Measurements from ENCODE around the gene CYB5R2.

The CYB5R2 gene

DNA sequence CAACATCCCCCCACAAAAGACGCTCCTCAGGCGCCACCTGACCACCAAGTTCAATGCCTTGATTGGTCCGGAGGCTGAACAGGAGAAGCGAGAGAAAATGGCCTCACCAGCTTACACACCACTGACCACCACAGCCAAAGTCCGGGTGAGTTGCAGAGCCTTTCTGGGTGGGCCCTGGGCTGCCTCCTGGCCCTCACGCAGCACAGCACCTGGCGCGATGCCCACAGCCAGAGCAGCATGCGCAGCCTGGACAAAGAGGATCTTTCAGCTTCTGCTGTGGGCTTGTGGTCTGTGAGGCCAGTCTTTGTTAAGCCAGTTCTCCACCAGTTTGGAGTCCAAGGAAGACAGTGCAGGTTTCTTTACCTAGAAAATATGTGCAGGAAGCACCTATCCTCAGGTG, 21.6 kb downstream of the CYB5R2 start:
- H3K9ac ChIP-seq (ENCODE audit: low read length) = no peak overlapping the region
- H3K4me1 ChIP-seq (ENCODE audit: control insufficient read depth, insufficient read depth, low read length) = no peaks in the 10 kb centered on the region
- no peaks in the 10 kb centered on the region for H3K27me3 ChIP-seq (replicated peaks; ENCODE audit: control insufficient read depth, insufficient read depth, low read length)
- H3K36me3 ChIP-seq (ENCODE audit: control insufficient read depth, insufficient read depth, low read length, severe bottlenecking) = peaks cover 69% of the 10 kb centered on the region
- H3K9me3 ChIP-seq (ENCODE audit: control insufficient read depth, low read length) = no peaks in the 10 kb centered on the region
- no peak for DNase-seq (ENCODE audit: low read depth)
- no peak overlapping the region for H3K4me3 ChIP-seq (ENCODE audit: low read length)

DNA sequence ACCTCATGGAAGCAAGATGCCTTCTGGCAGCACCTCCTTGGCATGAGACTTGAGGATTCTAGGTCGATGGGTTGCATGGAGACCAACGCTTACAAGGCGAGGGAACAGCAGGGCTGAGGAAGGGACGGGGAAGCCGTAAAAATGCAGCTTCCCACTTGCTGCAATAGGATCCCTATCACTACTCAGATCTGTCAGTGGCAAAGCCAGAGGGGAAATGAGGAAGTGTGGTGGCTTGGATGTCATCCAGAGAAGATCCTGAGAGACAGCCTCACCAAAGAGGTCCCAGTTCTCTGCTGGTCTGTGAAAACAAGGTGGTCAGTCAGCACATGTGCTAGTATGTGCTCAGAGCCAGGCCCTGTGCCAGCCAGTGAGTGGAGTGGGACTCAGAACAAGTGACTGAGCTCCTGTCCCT, 22.2 kb downstream of the CYB5R2 start:
- DNase-seq (ENCODE audit: low read depth) = no peak
- Histone ChIP-seq H3K4me1 (ENCODE audit: control insufficient read depth, insufficient read depth, low read length) (no peaks in the 10 kb centered on the region), H3K9ac (ENCODE audit: low read length) (no peak overlapping the region)

DNA sequence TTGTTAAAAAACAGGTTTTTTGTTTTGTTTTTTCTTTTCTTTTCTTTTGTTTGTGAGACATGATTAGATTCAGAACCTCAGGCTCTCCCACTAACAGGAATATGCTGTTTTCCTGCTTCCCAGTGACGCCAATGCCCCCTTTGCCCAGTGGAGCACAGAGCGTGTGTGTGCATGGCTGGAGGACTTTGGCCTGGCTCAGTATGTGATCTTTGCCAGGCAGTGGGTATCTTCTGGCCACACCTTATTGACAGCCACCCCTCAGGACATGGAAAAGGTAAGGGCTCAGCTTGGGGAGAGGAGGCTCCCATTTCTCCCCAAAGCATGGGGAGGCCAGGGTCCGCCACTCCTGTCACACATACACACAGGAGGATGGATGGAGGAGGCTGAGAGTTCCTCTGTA, 25.0 kb downstream of the CYB5R2 start:
- DNase-seq (ENCODE audit: low read depth) = no peak
- H3K27me3 ChIP-seq (replicated peaks; ENCODE audit: control insufficient read depth, insufficient read depth, low read length) = no peaks in the 10 kb centered on the region
- no peak overlapping the region for H3K9ac ChIP-seq (ENCODE audit: low read length)
- H3K4me1 ChIP-seq (ENCODE audit: control insufficient read depth, insufficient read depth, low read length) = no peaks in the 10 kb centered on the region
- H3K4me3 ChIP-seq (ENCODE audit: low read length) = no peak overlapping the region
- peaks cover 49% of the 10 kb centered on the region for H3K36me3 ChIP-seq (ENCODE audit: control insufficient read depth, insufficient read depth, low read length, severe bottlenecking)
- no peaks in the 10 kb centered on the region for H3K9me3 ChIP-seq (ENCODE audit: control insufficient read depth, low read length)

More for the DNA sequence above, 22.2 kb downstream of the CYB5R2 start:
- no peak overlapping the region for H3K4me3 ChIP-seq (ENCODE audit: low read length)
- H3K9me3 ChIP-seq (ENCODE audit: control insufficient read depth, low read length) = no peaks in the 10 kb centered on the region
- H3K36me3 ChIP-seq (ENCODE audit: control insufficient read depth, insufficient read depth, low read length, severe bottlenecking) = peaks cover 69% of the 10 kb centered on the region
- H3K27me3 ChIP-seq (replicated peaks; ENCODE audit: control insufficient read depth, insufficient read depth, low read length) = no peaks in the 10 kb centered on the region

GRCh38 chr11:7646866-7647265, 26.4 kb downstream of the CYB5R2 start:
- H3K36me3 ChIP-seq (ENCODE audit: control insufficient read depth, insufficient read depth, low read length, severe bottlenecking) = peaks cover 49% of the 10 kb centered on the region
- no peak overlapping the region for H3K4me3 ChIP-seq (ENCODE audit: low read length)
- H3K9ac ChIP-seq (ENCODE audit: low read length) = no peak overlapping the region
- H3K9me3 ChIP-seq (ENCODE audit: control insufficient read depth, low read length) = no peaks in the 10 kb centered on the region
- no peaks in the 10 kb centered on the region for H3K27me3 ChIP-seq (replicated peaks; ENCODE audit: control insufficient read depth, insufficient read depth, low read length)
- DNase-seq (ENCODE audit: low read depth) = no peak
- H3K4me1 ChIP-seq (ENCODE audit: control insufficient read depth, insufficient read depth, low read length) = no peaks in the 10 kb centered on the region

DNA sequence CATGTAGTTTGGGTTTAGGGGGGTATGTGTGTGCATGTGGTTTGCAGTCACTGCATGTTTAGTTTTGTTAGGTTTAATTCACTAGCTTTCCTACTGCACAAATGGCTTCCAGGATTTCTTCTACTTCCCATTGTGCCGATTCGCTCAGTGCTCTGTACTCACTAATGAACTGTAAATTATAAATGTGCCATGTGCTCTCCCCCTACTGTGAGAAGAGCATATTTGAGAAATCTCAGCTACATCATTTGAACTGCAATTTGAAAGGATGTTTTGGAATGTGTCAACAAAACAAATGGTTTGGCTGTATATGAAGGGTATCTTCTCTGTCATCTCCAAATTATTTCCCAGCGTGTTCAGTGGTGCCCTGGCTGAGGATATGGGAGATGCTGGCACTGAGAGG, 28.1 kb downstream of the CYB5R2 start:
- Histone ChIP-seq H3K27me3 (replicated peaks; ENCODE audit: control insufficient read depth, insufficient read depth, low read length) (no peaks in the 10 kb centered on the region), H3K4me1 (ENCODE audit: control insufficient read depth, insufficient read depth, low read length) (no peaks in the 10 kb centered on the region), H3K36me3 (ENCODE audit: control insufficient read depth, insufficient read depth, low read length, severe bottlenecking) (peaks cover 49% of the 10 kb centered on the region), H3K4me3 (ENCODE audit: low read length) (no peak overlapping the region), H3K9me3 (ENCODE audit: control insufficient read depth, low read length) (no peaks in the 10 kb centered on the region), H3K9ac (ENCODE audit: low read length) (no peak overlapping the region)
- DNase-seq (ENCODE audit: low read depth) = no peak

- H3K4me1 ChIP-seq (ENCODE audit: control insufficient read depth, insufficient read depth, low read length) = peaks cover 14% of the 10 kb centered on the region
These were observed 30.0 kb downstream of the CYB5R2 start for GRCh38 chr11:7643314-7643713.

DNA sequence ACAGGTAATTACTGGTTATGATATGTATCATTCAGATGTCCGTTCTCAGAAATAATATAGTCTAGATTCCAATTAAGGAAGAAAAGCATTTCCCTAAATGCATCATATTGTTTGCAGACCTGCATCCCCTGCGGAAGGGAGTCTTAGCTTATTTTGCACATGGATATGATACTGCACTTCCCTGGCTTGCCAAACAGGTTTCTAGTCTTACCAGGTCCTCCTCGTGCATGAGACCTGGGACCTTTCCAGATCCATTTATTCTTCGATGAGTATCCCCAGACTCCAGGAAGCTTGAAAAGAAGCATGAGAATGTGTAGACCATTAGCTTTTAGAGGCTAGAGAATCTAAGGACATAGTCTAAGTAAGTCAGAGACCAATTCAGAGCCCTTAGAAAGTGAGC, 30.6 kb downstream of the CYB5R2 start:
- Histone ChIP-seq H3K36me3 (ENCODE audit: control insufficient read depth, insufficient read depth, low read length, severe bottlenecking) (peaks cover 29% of the 10 kb centered on the region), H3K9ac (ENCODE audit: low read length) (no peak overlapping the region), H3K27me3 (replicated peaks; ENCODE audit: control insufficient read depth, insufficient read depth, low read length) (no peaks in the 10 kb centered on the region), H3K9me3 (ENCODE audit: control insufficient read depth, low read length) (no peaks in the 10 kb centered on the region), H3K4me1 (ENCODE audit: control insufficient read depth, insufficient read depth, low read length) (peaks cover 19% of the 10 kb centered on the region), H3K4me3 (ENCODE audit: low read length) (no peak overlapping the region)
- no peak for DNase-seq (ENCODE audit: low read depth)

More at GRCh38 chr11:7643314-7643713, 30.0 kb downstream of the CYB5R2 start:
- Histone ChIP-seq H3K9ac (ENCODE audit: low read length) (no peak overlapping the region), H3K36me3 (ENCODE audit: control insufficient read depth, insufficient read depth, low read length, severe bottlenecking) (peaks cover 30% of the 10 kb centered on the region), H3K27me3 (replicated peaks; ENCODE audit: control insufficient read depth, insufficient read depth, low read length) (no peaks in the 10 kb centered on the region), H3K9me3 (ENCODE audit: control insufficient read depth, low read length) (no peaks in the 10 kb centered on the region), H3K4me3 (ENCODE audit: low read length) (no peak overlapping the region)
- DNase-seq (ENCODE audit: low read depth) = no peak

DNA sequence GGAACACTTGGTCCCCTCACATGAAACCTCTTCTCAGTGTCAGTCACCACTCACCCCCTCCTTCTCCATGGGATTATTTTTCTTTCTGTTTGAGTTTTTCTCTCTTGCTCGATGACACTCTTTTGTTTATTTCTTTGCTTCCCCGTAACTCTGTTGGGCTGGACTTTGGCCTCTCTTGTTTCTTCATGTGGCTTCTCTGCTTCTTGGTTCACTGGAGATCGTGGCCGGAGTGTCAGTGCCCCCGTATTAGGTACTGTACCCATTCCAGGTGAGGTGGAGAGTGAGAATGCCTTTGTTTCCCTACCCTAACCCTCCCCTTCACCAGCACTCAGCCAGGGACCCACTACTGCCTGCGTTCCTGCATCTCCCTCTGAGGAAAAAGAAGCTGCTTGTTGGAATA, 32.5 kb downstream of the CYB5R2 start:
- DNase-seq (ENCODE audit: low read depth) = no peak
- Histone ChIP-seq H3K4me3 (ENCODE audit: low read length) (no peak overlapping the region), H3K36me3 (ENCODE audit: control insufficient read depth, insufficient read depth, low read length, severe bottlenecking) (peaks cover 36% of the 10 kb centered on the region), H3K9me3 (ENCODE audit: control insufficient read depth, low read length) (no peaks in the 10 kb centered on the region), H3K9ac (ENCODE audit: low read length) (no peak overlapping the region), H3K27me3 (replicated peaks; ENCODE audit: control insufficient read depth, insufficient read depth, low read length) (no peaks in the 10 kb centered on the region), H3K4me1 (ENCODE audit: control insufficient read depth, insufficient read depth, low read length) (peaks cover 25% of the 10 kb centered on the region)

DNA sequence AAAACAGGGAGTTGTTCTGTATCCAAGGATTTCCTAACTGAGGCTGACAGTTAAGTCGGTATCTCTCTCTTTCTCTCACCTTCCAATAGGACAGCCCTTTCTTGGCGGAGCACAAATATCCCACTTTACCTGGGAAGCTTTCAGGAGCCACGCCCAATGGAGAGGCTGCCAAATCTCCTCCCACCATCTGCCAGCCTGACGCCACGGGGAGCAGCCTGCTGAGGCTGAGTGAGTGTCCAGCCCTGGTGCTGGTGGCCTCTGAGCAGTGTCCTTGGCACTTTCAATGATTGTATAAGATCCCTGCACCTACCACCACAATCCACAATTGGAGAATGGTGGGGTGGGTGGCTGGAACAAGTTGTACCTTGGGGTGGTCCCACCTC, 33.7 kb downstream of the CYB5R2 start:
- Histone ChIP-seq H3K4me3 (ENCODE audit: low read length) (no peak overlapping the region), H3K36me3 (ENCODE audit: control insufficient read depth, insufficient read depth, low read length, severe bottlenecking) (peaks cover 46% of the 10 kb centered on the region), H3K27me3 (replicated peaks; ENCODE audit: control insufficient read depth, insufficient read depth, low read length) (no peaks in the 10 kb centered on the region), H3K9ac (ENCODE audit: low read length) (no peak overlapping the region), H3K9me3 (ENCODE audit: control insufficient read depth, low read length) (no peaks in the 10 kb centered on the region), H3K4me1 (ENCODE audit: control insufficient read depth, insufficient read depth, low read length) (peaks cover 25% of the 10 kb centered on the region)
- no peak for DNase-seq (ENCODE audit: low read depth)

GRCh38 chr11:7638710-7639642, 34.3 kb downstream of the CYB5R2 start:
- Histone ChIP-seq H3K4me3 (ENCODE audit: low read length) (no peak overlapping the region), H3K27me3 (replicated peaks; ENCODE audit: control insufficient read depth, insufficient read depth, low read length) (no peaks in the 10 kb centered on the region), H3K4me1 (ENCODE audit: control insufficient read depth, insufficient read depth, low read length) (peaks cover 25% of the 10 kb centered on the region), H3K36me3 (ENCODE audit: control insufficient read depth, insufficient read depth, low read length, severe bottlenecking) (peaks cover 53% of the 10 kb centered on the region), H3K9ac (ENCODE audit: low read length) (no peak overlapping the region), H3K9me3 (ENCODE audit: control insufficient read depth, low read length) (no peaks in the 10 kb centered on the region)
- DNase-seq (ENCODE audit: low read depth) = no peak

GRCh38 chr11:7637447-7638157, 35.7 kb downstream of the CYB5R2 start:
- DNase-seq (ENCODE audit: low read depth) = peak; percentile 81
- H3K4me3 ChIP-seq (ENCODE audit: low read length) = no peak overlapping the region

More at GRCh38 chr11:7637447-7638157, 35.7 kb downstream of the CYB5R2 start:
- Histone ChIP-seq H3K27me3 (replicated peaks; ENCODE audit: control insufficient read depth, insufficient read depth, low read length) (no peaks in the 10 kb centered on the region), H3K9ac (ENCODE audit: low read length) (no peak overlapping the region), H3K4me1 (ENCODE audit: control insufficient read depth, insufficient read depth, low read length) (peaks cover 25% of the 10 kb centered on the region), H3K36me3 (ENCODE audit: control insufficient read depth, insufficient read depth, low read length, severe bottlenecking) (peaks cover 61% of the 10 kb centered on the region), H3K9me3 (ENCODE audit: control insufficient read depth, low read length) (no peaks in the 10 kb centered on the region)

All from adipocyte (in vitro differentiated cells).